Measurements from ENCODE around the gene P2RY13. TPM values are rescaled to one million over a fixed set of nuclear protein-coding genes. Genes with fewer than 3 reads are reported as not detected.

Gene P2RY13
- total RNA-seq = not detected in 2 replicates

DNA sequence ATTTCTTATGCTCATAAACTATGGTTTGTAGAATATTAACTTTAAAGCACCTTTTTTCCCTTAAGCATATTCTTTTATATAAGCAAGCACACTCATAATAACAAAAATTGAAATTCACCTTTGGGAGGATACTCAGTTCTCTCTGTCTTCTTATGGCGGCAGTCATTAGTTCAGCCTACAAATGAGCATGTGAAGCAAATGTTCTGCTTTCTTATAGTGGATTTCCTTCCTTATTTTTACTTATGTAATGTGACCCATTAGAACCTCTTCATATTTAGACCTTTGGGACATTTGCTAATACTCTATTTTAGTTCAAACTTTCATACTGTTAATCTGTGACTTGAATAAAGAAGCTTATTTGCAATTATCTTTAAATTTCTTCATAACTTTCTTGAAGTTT lies at the start of gene P2RY13:
Gene P2RY13 (minus strand): TSS at position 187 of the 400 bp plus-strand sequence. CDS start 21 bp downstream, at position 166.

DNA sequence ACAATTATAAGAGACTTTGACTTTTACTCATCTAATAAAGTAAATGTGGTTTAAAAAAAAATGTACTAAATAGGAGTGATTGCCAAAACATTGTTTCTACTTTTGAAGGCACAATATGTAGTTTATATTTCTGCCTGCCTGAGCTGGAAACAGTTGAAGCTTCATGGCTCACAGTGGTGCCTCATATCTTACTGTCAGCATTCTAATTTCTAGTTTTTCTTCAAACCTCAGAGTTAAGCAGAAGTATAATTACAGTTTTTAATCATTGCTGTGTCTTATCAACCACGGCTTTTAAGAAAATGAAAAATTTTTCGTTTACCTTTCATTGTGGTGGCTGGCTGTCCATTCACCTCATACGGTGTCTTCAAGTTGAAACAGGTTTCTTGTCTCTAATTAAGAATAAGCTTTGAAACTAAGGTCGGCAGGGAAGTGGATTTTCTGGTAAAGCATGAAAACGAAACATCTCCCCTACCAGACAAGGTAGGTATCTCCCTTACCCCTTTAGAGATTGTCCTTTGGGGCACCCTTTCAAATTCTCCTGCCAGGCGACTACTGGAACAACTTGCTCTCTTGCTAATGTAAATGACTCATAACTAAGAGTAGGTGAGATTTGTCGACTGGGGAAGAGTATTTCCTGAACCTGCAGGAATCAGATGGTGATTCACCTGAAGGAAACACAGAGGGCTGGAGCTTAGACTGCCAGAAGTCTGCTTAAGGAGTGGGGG lies 12.9 kb downstream of the P2RY13 start, which contains the start of gene GPR87:
Gene GPR87 (minus strand): TSS at position 554 of the 725 bp plus-strand sequence. CDS start 16,720 bp downstream, outside the sequence.

DNA sequence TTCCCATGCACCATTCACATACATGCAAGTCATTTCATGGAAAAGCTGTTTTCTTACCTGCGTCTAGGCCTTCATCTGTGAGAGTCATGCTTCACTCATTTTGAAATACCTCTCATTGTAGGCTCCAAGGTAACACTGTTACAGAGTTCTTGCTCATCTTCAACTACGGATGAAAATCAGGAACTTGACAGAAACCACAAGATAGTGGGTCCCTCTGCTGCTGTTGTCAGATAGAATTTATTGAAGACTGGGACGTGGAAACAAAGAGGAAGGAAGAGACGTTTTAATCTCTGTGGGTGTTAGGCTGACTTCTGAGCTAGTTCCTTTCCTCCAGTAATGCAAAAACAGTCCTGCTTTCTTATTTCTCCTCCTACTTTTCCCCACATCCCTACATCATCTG lies 51.1 kb downstream of the P2RY13 start, which contains the start of gene P2RY14:
Gene P2RY14 (minus strand): TSS at position 313 of the 400 bp plus-strand sequence. CDS start 64,226 bp downstream, outside the sequence.

Other genes starting within 250 kb of the P2RY13 start
- 0.32 TPM in 1 of 2 replicates, not detected in the other for gene MED12L, start 243.9 kb downstream of the P2RY13 start, total RNA-seq
- not detected in 2 replicates for gene GPR171, start 126.3 kb downstream of the P2RY13 start, total RNA-seq
- not detected in 2 replicates for gene P2RY14, start 51.0 kb downstream of the P2RY13 start, total RNA-seq
- under 0.01 TPM in 1 of 2 replicates, not detected in the other for gene GPR87, start 12.7 kb downstream of the P2RY13 start, total RNA-seq
- gene P2RY12, start 55.2 kb upstream of the P2RY13 start, total RNA-seq = not detected in 2 replicates
- gene IGSF10, start 131.5 kb upstream of the P2RY13 start, total RNA-seq = under 0.01 and 0.15 TPM in 2 replicates

Data from epithelial cell of umbilical artery (primary cell).